HG03457 (cell line): ENCODE measurements around the gene ELMOD1.

Experiments used
- ATAC-seq: cut with Tn5 transposase; IDR thresholded peaks from one replicate; pipeline ENCODE4 v1.9.1; 2021; ENCODE audit warnings: moderate number of reproducible peaks; ENCODE audit not compliant: unreplicated experiment

The ELMOD1 gene

GRCh38 chr11:107631931-107632330, 41.0 kb downstream of the ELMOD1 start:
- ATAC-seq, result no peak

GRCh38 chr11:107646783-107647182, 55.8 kb downstream of the ELMOD1 start:
- ATAC-seq, result no peak

GRCh38 chr11:107648242-107648641, 57.3 kb downstream of the ELMOD1 start:
- ATAC-seq, result no peak

- ATAC-seq, result no peak
These were observed 60.7 kb downstream of the ELMOD1 start for GRCh38 chr11:107651672-107652071.

- no peak for ATAC-seq
These were observed 62.1 kb downstream of the ELMOD1 start for GRCh38 chr11:107653076-107653475.

- no peak for ATAC-seq
These were observed 64.7 kb downstream of the ELMOD1 start for GRCh38 chr11:107655602-107656001.

GRCh38 chr11:107659310-107659709, 68.4 kb downstream of the ELMOD1 start:
- ATAC-seq, result no peak

GRCh38 chr11:107660066-107660465, 69.1 kb downstream of the ELMOD1 start:
- no peak for ATAC-seq

- ATAC-seq, result no peak
These were observed 70.7 kb downstream of the ELMOD1 start for GRCh38 chr11:107661656-107662055.

GRCh38 chr11:107665018-107665417, 74.1 kb downstream of the ELMOD1 start:
- no peak for ATAC-seq

GRCh38 chr11:107666911-107667613, 76.1 kb downstream of the ELMOD1 start:
- ATAC-seq, result no peak

GRCh38 chr11:107669191-107669740, 78.3 kb downstream of the ELMOD1 start:
- ATAC-seq, result no peak

- ATAC-seq, result no peak
These were observed 79.1 kb downstream of the ELMOD1 start for GRCh38 chr11:107669893-107670601.

- ATAC-seq, result no peak
These were observed 85.0 kb downstream of the ELMOD1 start for GRCh38 chr11:107675902-107676301.

GRCh38 chr11:107676336-107677057, 85.5 kb downstream of the ELMOD1 start:
- no peak for ATAC-seq

GRCh38 chr11:107677924-107678631, 87.1 kb downstream of the ELMOD1 start:
- no peak for ATAC-seq

- no peak for ATAC-seq
These were observed 87.7 kb downstream of the ELMOD1 start for GRCh38 chr11:107678632-107678971.

GRCh38 chr11:107679255-107680024, 88.5 kb downstream of the ELMOD1 start:
- ATAC-seq, result no peak

GRCh38 chr11:107682171-107682570, 91.2 kb downstream of the ELMOD1 start:
- ATAC-seq, result no peak

GRCh38 chr11:107682572-107682971, 91.6 kb downstream of the ELMOD1 start:
- ATAC-seq, result no peak
